Hematopoietic multipotent progenitor cell treated with erythropoietin and hydrocortisone succinate and interleukin-3 and kit ligand, for 8 days (in vitro differentiated cells): ENCODE data around the gene IL10RB.
"Not testable (repeated sequence)": the region's sequence is repeated elsewhere in the genome, so short reads cannot be mapped to it uniquely, and the experiment has no call there.

Source experiments
- DNase-seq: peaks from one replicate; pipeline ENCODE4 v3.0.0-alpha.2; 2015

The IL10RB gene

GRCh38 chr21:33305938-33306337, 39.8 kb downstream of the IL10RB start:
- DNase-seq = no peak

GRCh38 chr21:33308586-33309490, 42.7 kb downstream of the IL10RB start:
- DNase-seq = peak; percentile 83

- DNase-seq = no peak
Observed at GRCh38 chr21:33309778-33310177, 43.6 kb downstream of the IL10RB start.

GRCh38 chr21:33312121-33312520, 46.0 kb downstream of the IL10RB start:
- DNase-seq = no peak

GRCh38 chr21:33313183-33313582, 47.0 kb downstream of the IL10RB start:
- DNase-seq = no peak

- DNase-seq = no peak
Observed at GRCh38 chr21:33313611-33314010, 47.4 kb downstream of the IL10RB start.

GRCh38 chr21:33314111-33314510, 47.9 kb downstream of the IL10RB start:
- DNase-seq = no peak

GRCh38 chr21:33315946-33316710, 50.0 kb downstream of the IL10RB start:
- no peak for DNase-seq

- no peak for DNase-seq
Observed at GRCh38 chr21:33317145-33317544, 51.0 kb downstream of the IL10RB start.

GRCh38 chr21:33317786-33318486, 51.8 kb downstream of the IL10RB start:
- no peak for DNase-seq

GRCh38 chr21:33321005-33321404, 54.8 kb downstream of the IL10RB start:
- DNase-seq = not testable (repeated sequence)

GRCh38 chr21:33323610-33324009, 57.4 kb downstream of the IL10RB start:
- DNase-seq = not testable (repeated sequence)

- DNase-seq = peak; percentile 99
Observed at GRCh38 chr21:33324291-33325221, 58.4 kb downstream of the IL10RB start, which contains the start of gene IFNAR1. Gene IFNAR1 (plus strand): TSS chr21:33324970. CDS start chr21:33325056, 86 bp downstream.

- DNase-seq = peak; percentile 74
Observed at GRCh38 chr21:33325222-33326067, 59.3 kb downstream of the IL10RB start.

GRCh38 chr21:33327326-33327725, 61.2 kb downstream of the IL10RB start:
- DNase-seq = no peak

- DNase-seq = no peak
Observed at GRCh38 chr21:33327792-33328433, 61.7 kb downstream of the IL10RB start.

- no peak for DNase-seq
Observed at GRCh38 chr21:33330726-33331125, 64.6 kb downstream of the IL10RB start.

- DNase-seq = peak; percentile 85
Observed at GRCh38 chr21:33332143-33332542, 66.0 kb downstream of the IL10RB start.

- DNase-seq = no peak
Observed at GRCh38 chr21:33334191-33334590, 68.0 kb downstream of the IL10RB start.

GRCh38 chr21:33334824-33335223, 68.7 kb downstream of the IL10RB start:
- no peak for DNase-seq
